Common myeloid progenitor, CD34-positive (primary cell): ENCODE measurements around the gene CLDN15.
"Not testable (repeated sequence)": the region's sequence is repeated elsewhere in the genome, so short reads cannot be mapped to it uniquely, and the experiment has no call there.

Experiments used
- CTCF ChIA-PET: fragments of 350-600 bp; sonication (Branson Sonifier 250); formaldehyde crosslinking; loops from one replicate; lab custom pipeline; 2021; ENCODE audit warnings: antibody characterized with exemption; lab: Charles Lee
- POLR2A ChIA-PET: fragments of 350-600 bp; sonication (Branson Sonifier 250); formaldehyde crosslinking; loops from one replicate; lab custom pipeline; 2021; ENCODE audit warnings: antibody characterized with exemption; lab: Charles Lee
- DNase-seq, 3 donors: peaks; one replicate each; pipeline versions ENCODE4 v3.0.0 to v3.0.0-alpha.2; 2013
- H3K27ac ChIP-seq, 2 experiments: 1 replicate in 1 of 2; 2 replicates in 1 of 2; pipeline ENCODE4 v1.7.0; 2013; ENCODE audit warnings: inconsistent platforms in 2 of 2, low read length in 2 of 2, mild to moderate bottlenecking in 2 of 2, low read depth in 1 of 2, moderate library complexity in 1 of 2; ENCODE audit not compliant: severe bottlenecking in 2 of 2, insufficient read depth in 1 of 2, poor library complexity in 1 of 2
- H3K27me3 ChIP-seq, 5 experiments: replicated peaks in 2 of 5; 1 replicate in 3 of 5; 2 replicates in 2 of 5; pipeline versions ENCODE4 v1.6.1 to v1.7.0; 2013; ENCODE audit warnings: low read length in 4 of 5, mild to moderate bottlenecking in 2 of 5, moderate library complexity in 2 of 5, inconsistent platforms in 1 of 5; ENCODE audit not compliant: insufficient read depth in 5 of 5, control insufficient read depth in 4 of 5
- H3K36me3 ChIP-seq, 4 experiments: 1 replicate in 2 of 4; 2 replicates in 2 of 4; pipeline versions ENCODE4 v1.6.1 to v1.7.0; 2013; ENCODE audit warnings: low read length in 3 of 4, control low read depth in 1 of 4, mild to moderate bottlenecking in 1 of 4; ENCODE audit not compliant: control insufficient read depth in 4 of 4, insufficient read depth in 4 of 4
- H3K4me1 ChIP-seq, 4 experiments: 1 replicate in 3 of 4; 2 replicates in 1 of 4; pipeline versions ENCODE4 v1.6.1 to v1.7.1; 2013; ENCODE audit warnings: low read length in 3 of 4, mild to moderate bottlenecking in 3 of 4, control low read depth in 1 of 4, inconsistent platforms in 1 of 4, moderate library complexity in 1 of 4; ENCODE audit not compliant: control insufficient read depth in 4 of 4, insufficient read depth in 4 of 4; ENCODE audit errors: control extremely low read depth in 1 of 4
- H3K4me3 ChIP-seq, 7 experiments: 1 replicate in 4 of 7; 2 replicates in 3 of 7; pipeline versions ENCODE4 v1.5.1 to v1.7.0; 2013; ENCODE audit warnings: mild to moderate bottlenecking in 7 of 7, low read length in 6 of 7, moderate library complexity in 6 of 7, inconsistent platforms in 2 of 7, low read depth in 2 of 7, control low read depth in 1 of 7; ENCODE audit not compliant: insufficient read depth in 4 of 7, control insufficient read depth in 1 of 7; ENCODE audit errors: extremely low read depth in 1 of 7
- H3K9me3 ChIP-seq, 5 experiments: 1 replicate in 4 of 5; 2 replicates in 1 of 5; pipeline versions ENCODE4 v1.6.1 to v1.7.1; 2013; ENCODE audit warnings: low read length in 4 of 5, mild to moderate bottlenecking in 2 of 5, inconsistent platforms in 1 of 5, low read depth in 1 of 5, moderate library complexity in 1 of 5; ENCODE audit not compliant: control insufficient read depth in 4 of 5, insufficient read depth in 2 of 5; ENCODE audit errors: control extremely low read depth in 1 of 5
- WGBS: methylation state at CpG from one replicate; pipeline ENCODE4 v1.1.5; 2013; ENCODE audit not compliant: insufficient coverage; 5-methylcytosine and 5-hydroxymethylcytosine counted together

The CLDN15 gene

DNA sequence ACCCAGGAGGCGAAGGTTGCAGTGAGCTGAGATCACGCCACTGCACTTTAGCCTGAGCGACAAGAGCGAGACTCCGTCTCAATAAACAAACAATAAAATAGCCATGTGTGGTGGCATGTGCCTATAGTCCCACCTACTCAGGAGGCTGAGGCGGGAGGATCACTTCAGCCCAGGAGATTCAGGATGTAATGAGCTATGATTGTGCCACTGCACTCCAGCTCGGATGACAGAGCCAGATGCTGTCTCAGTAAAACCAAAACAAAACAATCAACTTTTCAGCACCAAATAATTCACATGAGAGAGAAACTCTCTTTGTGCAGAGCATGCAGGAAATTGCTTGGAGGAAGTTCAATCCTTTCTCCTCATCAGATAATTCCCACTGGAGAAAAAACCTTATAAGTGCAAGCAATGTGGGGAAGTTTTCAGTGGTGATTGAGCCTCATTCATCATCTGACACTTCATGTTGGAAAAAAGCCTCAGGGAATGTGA is 20.7 kb upstream of the CLDN15 start:
- ChIA-PET CTCF (interaction anchor here (1.1 to 3.9 kb wide), 3 partner anchors 17 to 33 kb away, joined by 3 to 19 read pairs (median 4); no protein-coding TSS in a partner anchor), POLR2A (interaction anchor here (0.6 kb wide), 1 partner anchor 39 kb away, joined by 3 read pairs; no protein-coding TSS in a partner anchor)

DNA sequence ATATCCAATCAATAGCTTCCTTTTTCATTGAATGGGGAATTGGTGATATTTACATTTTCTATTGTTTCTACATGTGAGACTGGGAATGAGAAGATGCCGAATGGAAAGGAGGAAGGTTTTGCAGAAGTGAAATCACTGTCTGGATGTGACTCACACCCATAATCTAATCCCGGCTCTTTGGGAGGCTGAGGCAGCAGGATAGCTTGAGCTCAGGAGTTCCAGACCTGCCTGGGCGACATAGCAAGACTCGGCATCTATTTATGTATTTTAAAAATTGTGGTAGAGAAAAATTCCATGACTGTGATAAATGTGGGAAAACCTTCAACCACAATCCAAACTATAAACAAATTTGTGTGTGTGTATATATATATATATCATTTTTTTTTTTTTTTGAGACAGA is 18.2 kb upstream of the CLDN15 start:
- H3K4me1 ChIP-seq: peaks cover 4 to 14% (median 7%) of the 10 kb centered on the region in 4 experiments
- H3K9me3 ChIP-seq: no peaks in the 10 kb centered on the region
- DNase-seq: no peak
- WGBS: 88% methylated on average over 1 of the region's 4 CpGs
- ChIA-PET POLR2A (no interaction called here), CTCF (interaction anchor here (3.9 kb wide), 1 partner anchor 26 kb away, joined by 19 read pairs; no protein-coding TSS in a partner anchor)
- H3K27ac ChIP-seq: no peak overlapping the region
- H3K36me3 ChIP-seq: no peaks in the 10 kb centered on the region
- no peak overlapping the region for H3K4me3 ChIP-seq
- H3K27me3 ChIP-seq: no peaks in the 10 kb centered on the region

More for the DNA sequence above, 20.7 kb upstream of the CLDN15 start:
- no peak overlapping the region for H3K27ac ChIP-seq
- H3K4me1 ChIP-seq: no peaks in the 10 kb centered on the region
- H3K27me3 ChIP-seq: no peaks in the 10 kb centered on the region
- H3K9me3 ChIP-seq: no peaks in the 10 kb centered on the region
- no peak for DNase-seq
- WGBS: 73% methylated on average over 2 of the region's 7 CpGs
- H3K36me3 ChIP-seq: no peaks in the 10 kb centered on the region
- no peak overlapping the region for H3K4me3 ChIP-seq

DNA sequence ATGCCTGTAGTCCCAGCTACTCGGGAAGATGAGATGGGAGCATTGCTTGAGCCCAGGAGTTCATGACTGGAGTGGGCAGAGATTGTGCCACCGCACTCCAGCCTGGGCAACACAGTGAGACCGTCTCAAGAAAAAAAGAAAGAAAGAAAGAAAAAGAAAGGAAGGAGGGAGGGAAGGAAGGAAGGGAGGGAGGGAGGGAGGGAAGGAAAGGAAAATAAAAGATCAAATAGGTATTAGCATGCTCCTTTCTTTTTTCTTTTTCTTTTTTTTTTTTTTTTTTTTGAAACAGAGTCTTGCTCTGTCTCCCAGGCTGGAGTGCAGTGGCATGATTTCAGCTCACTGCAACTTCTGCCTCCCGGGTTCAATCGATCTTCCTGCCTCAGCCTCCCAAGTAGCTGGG is 15.6 kb upstream of the CLDN15 start:
- 100% methylated on average over 5 of the region's 5 CpGs for WGBS

DNA sequence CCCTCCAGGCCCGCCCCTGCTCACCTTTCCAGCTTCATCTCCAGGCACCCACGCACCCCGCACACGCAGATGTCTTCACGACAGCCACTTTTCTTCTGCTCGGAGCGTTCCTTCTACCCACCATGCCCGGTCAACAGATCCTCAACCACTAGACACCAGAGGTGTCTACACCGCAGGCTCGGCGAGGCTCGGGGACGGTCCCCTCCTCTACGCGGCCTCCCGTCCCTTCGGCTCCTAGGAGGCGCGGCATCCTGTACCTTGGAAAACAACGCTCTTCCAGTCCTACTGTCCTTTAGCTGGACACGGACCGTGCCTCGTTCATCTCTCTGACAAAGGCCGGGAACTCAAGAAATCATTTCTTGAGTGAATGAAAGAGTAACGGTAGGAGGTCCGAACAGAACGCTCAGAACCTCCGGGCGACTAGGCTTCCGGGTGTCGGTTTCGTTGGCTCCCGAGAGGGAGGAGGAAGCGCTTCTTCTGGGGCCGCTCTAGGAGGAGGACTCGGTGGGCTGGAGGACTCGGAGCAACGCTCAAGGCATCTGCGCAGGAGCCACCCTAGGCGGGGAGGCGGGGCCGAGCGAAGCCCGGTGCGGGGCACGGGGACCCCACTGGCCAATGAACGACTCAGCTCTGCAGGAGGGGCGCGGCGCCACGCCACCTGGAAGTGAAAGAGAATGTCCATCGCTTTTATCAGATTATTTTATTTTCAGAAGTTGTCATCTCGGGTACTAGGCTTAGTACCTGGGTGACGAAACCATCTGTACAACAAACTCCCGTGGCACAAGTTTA is 14.5 kb upstream of the CLDN15 start:
- Histone ChIP-seq H3K27ac (peak overlapping the region; percentile 85 to 92), H3K4me1 (peaks cover 6 to 19% (median 10%) of the 10 kb centered on the region in 4 experiments), H3K9me3 (no peaks in the 10 kb centered on the region), H3K36me3 (peaks cover 4 to 18% (median 10%) of the 10 kb centered on the region in 4 experiments), H3K27me3 (no peaks in the 10 kb centered on the region), H3K4me3 (peak overlapping the region; percentile 87 to 99 (median 97))
- WGBS: 0% methylated on average over 46 of the region's 55 CpGs
- CTCF ChIA-PET: interaction anchor here (1.0 to 2.3 kb wide), 6 partner anchors 10 to 34 kb away, joined by 3 to 9 read pairs (median 4); partner anchors contain the start of genes CLDN15, PLOD3 and ZNHIT1
- POLR2A ChIA-PET: interaction anchor here (0.7 kb wide), 1 partner anchor 20 kb away, joined by 4 read pairs; no protein-coding TSS in a partner anchor
- peak; percentile 98 to 99 (median 99) for DNase-seq

More for the DNA sequence above, 15.6 kb upstream of the CLDN15 start:
- H3K27me3 ChIP-seq, H3K9me3 ChIP-seq, H3K27ac ChIP-seq, DNase-seq, POLR2A ChIA-PET: not testable (repeated sequence)
- CTCF ChIA-PET: interaction anchor here (0.6 to 2.3 kb wide), 3 partner anchors 9 to 1013 kb away, joined by 3 to 9 read pairs (median 4); no protein-coding TSS in a partner anchor
- Histone ChIP-seq H3K36me3 (peaks cover 2 to 11% (median 5%) of the 10 kb centered on the region in 4 experiments), H3K4me1 (peaks cover 6 to 19% (median 10%) of the 10 kb centered on the region in 4 experiments), H3K4me3 (peak overlapping the region in 3 of 7 experiments; percentile 6 to 98 (median 87))

GRCh38 chr7:101250324-101250723 is 12.7 kb upstream of the CLDN15 start:
- no peak overlapping the region for H3K27ac ChIP-seq
- peak overlapping the region in 2 of 7 experiments; percentile 16 to 32 for H3K4me3 ChIP-seq
- DNase-seq: no peak
- H3K4me1 ChIP-seq: peaks cover 6 to 24% (median 13%) of the 10 kb centered on the region in 4 experiments
- 94% methylated on average over 3 of the region's 3 CpGs for WGBS
- H3K9me3 ChIP-seq: no peaks in the 10 kb centered on the region
- no peaks in the 10 kb centered on the region for H3K27me3 ChIP-seq
- peaks cover 4 to 24% (median 10%) of the 10 kb centered on the region in 4 experiments for H3K36me3 ChIP-seq
- ChIA-PET CTCF (interaction anchor here (1.7 kb wide), 1 partner anchor 33 kb away, joined by 7 read pairs; the partner anchor contains the start of genes PLOD3 and ZNHIT1), POLR2A (no interaction called here)

- peaks cover 6 to 41% (median 26%) of the 10 kb centered on the region in 4 experiments for H3K4me1 ChIP-seq
- H3K9me3 ChIP-seq: no peaks in the 10 kb centered on the region
- H3K4me3 ChIP-seq: no peak overlapping the region
- H3K27ac ChIP-seq: no peak overlapping the region
- H3K36me3 ChIP-seq: peaks cover 4 to 24% (median 10%) of the 10 kb centered on the region in 4 experiments
- POLR2A ChIA-PET: interaction anchor here (1.2 kb wide), 1 partner anchor 11 kb away, joined by 6 read pairs; the partner anchor contains the start of gene CLDN15
- no peak for DNase-seq
- 87% methylated on average over 2 of the region's 5 CpGs for WGBS
- H3K27me3 ChIP-seq: no peaks in the 10 kb centered on the region
- CTCF ChIA-PET: interaction anchor here (0.8 to 2.6 kb wide), 3 partner anchors 9 to 35 kb away, joined by 3 to 13 read pairs (median 4); no protein-coding TSS in a partner anchor
Observed at GRCh38 chr7:101248276-101248675, 10.7 kb upstream of the CLDN15 start.
